NCI-H1105 treated with DMSO at 0.1 percent for 48 hours (cell line): ENCODE results near the gene UBN2.

ENCODE experiments used
- DNase-seq: peaks from one replicate; lab custom pipeline; 2025; lab: John Stamatoyannopoulos, UW

The UBN2 gene

GRCh38 chr7:139345042-139345441 is 114.0 kb downstream of the UBN2 start:
- DNase-seq = no peak

DNA sequence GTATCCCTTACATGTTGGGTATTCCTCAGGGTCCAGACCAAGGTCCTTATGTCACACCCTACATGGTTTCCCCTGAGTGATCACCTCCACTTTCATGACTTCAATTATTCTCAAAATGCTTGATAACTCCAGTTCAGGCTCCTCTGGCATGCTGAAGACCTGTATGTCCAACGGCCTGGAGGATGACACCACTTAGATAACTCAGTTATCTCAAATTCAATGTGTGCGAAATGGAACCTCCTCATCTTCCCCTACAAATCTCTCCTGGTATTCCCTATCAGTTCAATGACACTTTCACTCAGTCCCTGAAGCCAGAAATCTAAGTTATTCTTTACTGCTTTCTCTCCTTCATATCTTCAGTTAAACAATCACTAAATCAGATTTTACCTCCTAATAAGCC is 120.0 kb downstream of the UBN2 start:
- DNase-seq = no peak

DNA sequence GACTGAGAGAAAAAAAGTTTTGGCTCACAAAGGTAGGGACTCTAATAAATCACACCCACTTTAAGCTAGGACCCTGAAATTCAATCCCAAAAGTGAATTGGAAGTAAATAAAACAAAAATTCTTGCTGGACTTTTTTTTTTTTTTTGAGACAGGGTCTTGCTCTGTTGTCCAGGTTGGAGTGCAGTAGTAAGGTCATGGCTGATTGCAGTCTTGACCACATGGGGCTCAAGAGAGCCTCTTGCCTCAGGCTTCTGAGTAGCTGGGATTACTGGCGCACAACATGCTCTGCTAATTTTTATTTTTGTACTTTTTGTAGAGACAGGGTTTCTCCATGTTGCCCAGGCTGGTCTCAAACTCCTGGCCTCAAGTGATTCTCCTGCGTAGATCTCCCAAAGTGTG is 123.7 kb downstream of the UBN2 start:
- no peak for DNase-seq

GRCh38 chr7:139355320-139355719 is 124.3 kb downstream of the UBN2 start:
- DNase-seq = no peak
